ENCODE measurements around the gene DUS2. TPM values are rescaled to one million over a fixed set of nuclear protein-coding genes. Genes with fewer than 3 reads are reported as not detected.

The DUS2 gene
- total and polyA plus RNA-seq, 9 of the 15 experiments (the other 6 are each of a cell fraction or from before 2014, with no cell fraction given) = 5.8 to 22.5 (median 20.6) TPM

- TF ChIP-seq L3MBTL2 (IDR thresholded peaks at IDR 0.05) (peak; percentile 55), MTA3 (IDR thresholded peaks at IDR 0.05; ENCODE audit: borderline replicate concordance) (peak; percentile 73), E2F6 (IDR thresholded peaks at IDR 0.05; ENCODE audit: borderline replicate concordance in 1 of 2, extremely low read depth in 1 of 2, insufficient read depth in 1 of 2, insufficient read length in 1 of 2, low read depth in 1 of 2, low read length in 1 of 2, poor library complexity in 1 of 2, severe bottlenecking in 1 of 2) (no peak), ZNF431 (CRISPR knock-in tag; IDR thresholded peaks at IDR 0.05) (no peak), YBX1 (IDR thresholded peaks at IDR 0.05) (no peak), ZNF589 (CRISPR knock-in tag; IDR thresholded peaks at IDR 0.05; ENCODE audit: low read depth) (0 out of 2 replicates have a peak, but pooled peaks have one; percentile 62), KAT7 (CRISPR knock-in tag; IDR thresholded peaks at IDR 0.05; ENCODE audit: borderline replicate concordance) (peak; percentile 98), ZNF274 (IDR thresholded peaks at IDR 0.05; ENCODE audit: borderline replicate concordance, low read depth, low read length) (no peak), HNRNPLL (IDR thresholded peaks at IDR 0.05; ENCODE audit: low read depth, low read length, poor library complexity, severe bottlenecking) (no peak), HIVEP1 (CRISPR knock-in tag; IDR thresholded peaks at IDR 0.05) (no peak), E2F8 (IDR thresholded peaks at IDR 0.05; ENCODE audit: low read depth, partially characterized antibody) (no peak), ID3 (CRISPR knock-in tag; IDR thresholded peaks at IDR 0.05) (no peak), ID3 (tag; IDR thresholded peaks at IDR 0.05) (peak; percentile 85), RAD21 (CRISPR knock-in tag; conservative IDR thresholded peaks at IDR 0.05 in 1 of 2, IDR thresholded peaks at IDR 0.05 in 1 of 2) (no peak), NR3C1 (CRISPR knock-in tag; IDR thresholded peaks at IDR 0.05) (no peak; the same call in 1 of the 2 replicates), CHD2 (IDR thresholded peaks at IDR 0.05; ENCODE audit: low read depth, low read length) (peak; percentile 94), ZFP1 (CRISPR knock-in tag; IDR thresholded peaks at IDR 0.05) (no peak), RBM15 (IDR thresholded peaks at IDR 0.05; ENCODE audit: insufficient read depth, low read length) (no peak), ZNF354B (CRISPR knock-in tag; IDR thresholded peaks at IDR 0.05) (no peak), PRPF4 (IDR thresholded peaks at IDR 0.05; ENCODE audit: insufficient read depth, low read depth, low read length, poor library complexity, severe bottlenecking) (no peak), SMARCA4 (IDR thresholded peaks at IDR 0.05) (no peak), ZNF445 (CRISPR knock-in tag; IDR thresholded peaks at IDR 0.05; ENCODE audit: low read depth) (no peak), ZNF140 (CRISPR knock-in tag; IDR thresholded peaks at IDR 0.05) (no peak), ZNF785 (CRISPR knock-in tag; IDR thresholded peaks at IDR 0.05) (no peak)
Measured at GRCh38 chr16:68085259-68086071, 62.4 kb downstream of the DUS2 start, which contains the start of gene NFATC3 (continued).
